Left ventricle myocardium inferior (tissue), 1 donor: Measurements from ENCODE around the gene NPTXR. TPM values are rescaled to one million over a fixed set of nuclear protein-coding genes. Genes with fewer than 3 reads are reported as not detected.

Experiments used
- DNase-seq: peaks from one replicate; pipeline ENCODE4 v3.0.0-alpha.2; 2020
- H3K27ac ChIP-seq: fragments of 200-600 bp; replicated peaks from 2 replicates; pipeline ENCODE4 v1.8.0; 2021
- H3K27me3 ChIP-seq: fragments of 200-600 bp; 2 replicates; pipeline ENCODE4 v1.8.0; 2021; ENCODE audit warnings: low read depth
- H3K36me3 ChIP-seq: fragments of 200-600 bp; 2 replicates; pipeline ENCODE4 v1.8.0; 2021
- H3K4me1 ChIP-seq: fragments of 200-600 bp; 2 replicates; pipeline ENCODE4 v1.8.0; 2021
- H3K4me3 ChIP-seq: fragments of 200-600 bp; 2 replicates; pipeline ENCODE4 v1.8.0; 2021; ENCODE audit warnings: mild to moderate bottlenecking, moderate library complexity
- H3K9me3 ChIP-seq: fragments of 200-600 bp; replicated peaks from 2 replicates; pipeline ENCODE4 v1.8.0; 2021
- CTCF ChIP-seq: fragments of 200-600 bp; IDR thresholded peaks from 2 replicates; pipeline ENCODE4 v1.8.0; 2021; ENCODE audit warnings: antibody characterized with exemption, mild to moderate bottlenecking, borderline replicate concordance
- intact Hi-C: fragments of 100-400 bp; cut with micrococcal nuclease; formaldehyde crosslinking; loops from one replicate; pipeline ENCODE4 v1.11.0; 2022
- total RNA-seq: library from RNA; stranded (reverse); fragmentation: NEBNext Ultra II Directional; extraction: Animal tissue kit (Norgen Biotek cat#: 25700); gene quantifications from one replicate; pipeline ENCODE4 v1.2.1, GENCODE V29; 2021
- donor health status: DM: no; HTN: yes; CAD: no; lungs with severe emphysema.

NPTXR gene
- total RNA-seq, 1 donor from 2014 or later: 23.3 TPM

GRCh38 chr22:38796262-38796957 lies 47.4 kb downstream of the NPTXR start:
- TF ChIP-seq CTCF: no peak
- peaks cover 5% of the 10 kb centered on the region for H3K9me3 ChIP-seq
- H3K27me3 ChIP-seq: no peaks in the 10 kb centered on the region
- H3K27ac ChIP-seq: no peak overlapping the region
- H3K36me3 ChIP-seq: no peaks in the 10 kb centered on the region
- DNase-seq: no peak
- H3K4me3 ChIP-seq: no peak overlapping the region
- peaks cover 21% of the 10 kb centered on the region for H3K4me1 ChIP-seq
- intact Hi-C loops: no loop called here

DNA sequence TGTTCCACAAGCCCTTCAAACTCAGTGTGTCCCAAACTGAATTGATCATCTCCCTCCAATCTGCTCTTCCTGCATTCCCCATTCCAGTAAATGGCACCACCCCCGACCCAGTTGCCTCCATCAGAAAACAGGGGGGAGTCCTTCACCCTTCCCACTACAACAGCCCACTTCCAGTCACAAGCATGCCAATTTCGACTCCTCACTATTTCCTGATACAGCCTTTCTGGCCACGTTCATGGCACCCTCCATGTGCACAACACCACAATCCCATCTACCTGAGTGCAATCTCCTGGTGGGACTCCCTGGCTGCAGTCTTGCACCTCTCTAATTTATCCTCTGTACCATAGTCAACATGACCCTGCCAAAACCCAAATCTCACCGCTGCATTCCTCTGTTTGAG lies 48.3 kb downstream of the NPTXR start:
- Histone ChIP-seq H3K27ac (no peak overlapping the region), H3K27me3 (no peaks in the 10 kb centered on the region), H3K4me1 (peaks cover 21% of the 10 kb centered on the region), H3K4me3 (no peak overlapping the region), H3K36me3 (peaks cover 2% of the 10 kb centered on the region), H3K9me3 (peaks cover 5% of the 10 kb centered on the region)
- intact Hi-C loops: no loop called here
- no peak for DNase-seq
- no peak for TF ChIP-seq CTCF

DNA sequence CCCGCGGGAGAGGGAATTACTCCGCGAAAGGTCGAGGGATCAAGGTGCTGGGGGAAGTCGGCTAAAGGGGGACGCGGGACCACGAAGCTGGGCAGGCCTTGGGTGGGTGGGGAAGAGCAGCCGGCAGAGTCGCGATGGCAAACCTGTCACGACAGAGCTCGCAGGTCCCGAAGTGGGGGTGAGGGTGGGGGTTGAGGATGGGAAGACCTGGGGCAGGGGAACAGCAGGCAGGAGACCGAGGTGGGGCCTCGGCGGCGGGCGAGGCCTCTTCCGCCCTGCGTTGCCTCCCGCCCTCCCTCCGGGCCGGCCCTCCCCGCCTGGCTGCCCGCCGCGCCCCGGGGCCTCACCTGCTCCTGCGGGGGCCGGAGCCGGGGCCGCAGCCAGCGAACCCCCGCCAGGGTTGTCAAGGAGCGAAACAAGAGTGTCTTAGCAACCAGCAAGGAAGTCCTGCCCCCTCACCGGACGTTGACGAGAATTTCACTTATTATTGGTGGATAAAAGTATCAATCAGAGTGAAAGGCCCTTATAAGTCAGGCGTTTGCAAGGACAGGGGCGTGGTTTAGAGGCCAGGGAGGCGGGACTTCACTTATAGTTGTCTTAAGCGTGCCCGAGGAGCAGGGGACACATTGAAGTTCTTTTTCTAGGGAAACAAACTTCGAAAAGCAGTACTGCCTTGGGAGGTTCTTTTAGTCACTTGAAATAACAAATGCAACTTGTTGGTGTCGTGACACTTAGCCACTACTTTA lies 49.9 kb downstream of the NPTXR start, which contains the start of gene DNAL4:
Gene DNAL4, minus strand, starts transcription at position 423 of the 746 bp plus-strand sequence. CDS start 11,412 bp downstream, outside the sequence.
- Histone ChIP-seq H3K4me1 (peaks cover 29% of the 10 kb centered on the region), H3K9me3 (no peaks in the 10 kb centered on the region), H3K27me3 (no peaks in the 10 kb centered on the region), H3K27ac (peak within 1 kb of the TSS; percentile 92), H3K36me3 (peaks cover 12% of the 10 kb centered on the region), H3K4me3 (peak within 1 kb of the TSS; percentile 90)
- DNase-seq: peak; percentile 95
- intact Hi-C loops: no loop called here
- TF ChIP-seq CTCF: no peak

DNA sequence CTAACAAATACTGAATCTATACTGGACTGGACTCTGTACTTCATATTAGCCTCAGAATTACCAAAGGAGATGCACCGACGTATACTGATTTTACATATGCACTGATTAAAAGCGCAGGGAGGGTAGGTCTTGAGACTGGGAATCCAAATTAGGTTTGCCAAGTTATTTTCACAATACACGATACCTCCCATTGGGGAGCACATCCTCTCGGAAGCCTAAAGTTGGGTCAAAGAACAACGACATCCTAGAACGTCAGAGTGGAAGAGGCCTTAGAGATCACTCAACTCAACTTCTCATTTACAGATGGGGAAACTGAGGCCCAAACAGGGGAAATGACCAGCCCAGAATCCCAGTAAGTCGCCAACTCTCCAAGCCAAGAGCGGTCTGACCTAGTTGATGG lies 50.5 kb downstream of the NPTXR start:
- Histone ChIP-seq H3K4me1 (peaks cover 35% of the 10 kb centered on the region), H3K27me3 (no peaks in the 10 kb centered on the region), H3K9me3 (no peaks in the 10 kb centered on the region), H3K36me3 (peaks cover 12% of the 10 kb centered on the region), H3K27ac (peak overlapping the region; percentile 92), H3K4me3 (peak overlapping the region; percentile 90)
- intact Hi-C loops: no loop called here
- no peak for DNase-seq
- TF ChIP-seq CTCF: no peak

DNA sequence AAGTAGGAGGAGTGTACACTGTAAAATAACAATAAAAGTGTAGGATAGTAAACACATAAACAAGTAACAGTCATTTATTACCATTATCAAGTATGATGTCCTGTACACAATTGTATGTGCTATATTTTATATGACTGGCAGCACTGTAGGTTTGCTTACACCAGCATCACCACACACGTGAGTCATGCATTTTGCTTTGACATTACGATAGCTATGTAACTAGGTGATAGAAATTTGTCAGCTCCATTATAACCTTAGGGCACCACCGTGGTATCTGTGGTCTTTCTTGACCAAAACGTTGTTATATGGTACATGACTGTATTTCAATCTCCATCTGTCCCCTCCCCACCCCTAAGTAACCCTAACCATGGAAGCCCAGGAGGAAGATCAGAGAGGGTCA lies 51.0 kb downstream of the NPTXR start:
- Histone ChIP-seq H3K27me3 (no peaks in the 10 kb centered on the region), H3K36me3 (peaks cover 12% of the 10 kb centered on the region), H3K4me3 (peak overlapping the region; percentile 90), H3K9me3 (no peaks in the 10 kb centered on the region), H3K4me1 (peaks cover 40% of the 10 kb centered on the region), H3K27ac (peak overlapping the region; percentile 92)
- TF ChIP-seq CTCF: no peak
- intact Hi-C loops: no loop called here
- no peak for DNase-seq
